GM12878 (cell line): Measurements from ENCODE around the gene FCRL2. TPM values are rescaled to one million over a fixed set of nuclear protein-coding genes. Genes with fewer than 3 reads are reported as not detected.

ENCODE experiments used
- GATAD2B ChIP-seq: fragments of 450-650 bp; conservative IDR thresholded peaks from 2 replicates; pipeline ENCODE4 v1.6.1; 2017; ENCODE audit warnings: low read depth, mild to moderate bottlenecking, moderate library complexity
- HCFC1 ChIP-seq: fragments of 150-350 bp; IDR thresholded peaks from 2 replicates; pipeline ENCODE4 v1.6.1; 2014; ENCODE audit warnings: low read length
- MYB ChIP-seq: fragments of 150-350 bp; IDR thresholded peaks from 2 replicates; pipeline ENCODE4 v1.6.1; 2014; ENCODE audit warnings: mild to moderate bottlenecking, low read depth, low read length, borderline replicate concordance
- RFX5 ChIP-seq: IDR thresholded peaks from 2 replicates; pipeline ENCODE4 v1.6.1; 2011; ENCODE audit warnings: low read depth, low read length, improper control_type of control experiment
- SMARCA5 ChIP-seq: fragments of 450-650 bp; IDR thresholded peaks from 2 replicates; pipeline ENCODE4 v1.6.1; 2017; ENCODE audit warnings: mild to moderate bottlenecking
- SRF ChIP-seq, 2 experiments: IDR thresholded peaks; 2 replicates each; pipeline ENCODE4 v1.6.1; 2011; ENCODE audit warnings: low read depth in 2 of 2, low read length in 2 of 2, mild to moderate bottlenecking in 1 of 2, moderate library complexity in 1 of 2
- STAT3 ChIP-seq: IDR thresholded peaks from 2 replicates; pipeline ENCODE4 v1.6.1; 2011; ENCODE audit warnings: low read depth, low read length, improper control_type of control experiment
- ZBTB4 ChIP-seq: fragments of 450-650 bp; formaldehyde crosslinking; IDR thresholded peaks from 2 replicates; pipeline ENCODE4 v1.4.0; 2022; ENCODE audit warnings: mild to moderate bottlenecking, moderate library complexity
- polyA plus RNA-seq, 11 experiments: library from polyadenylated mRNA; depleted of rRNA in 4 of 11; unstranded in 6 of 11; stranded (reverse) in 5 of 11; fragments of >200 nt; fragmentation: Nextera tagmentation in 4 of 11; fragmentation: Illumina TruSeq in 1 of 11; extraction: Ambion mirVana in 4 of 11; extraction: Trizol in 1 of 11; gene quantifications; 1 replicate in 1 of 11; 2 replicates in 10 of 11; pipeline versions ENCODE4 v1.2.1 to v1.2.3, GENCODE V29; 2011 to 2016; ENCODE audit warnings: inconsistent platforms in 2 of 11, missing spikeins in 2 of 11, low read depth in 1 of 11
- total RNA-seq, 4 experiments: library from RNA; depleted of rRNA in 3 of 4; stranded (reverse); fragments of >200 nt in 3 of 4; fragmentation: Illumina TruSeq in 1 of 4; extraction: Trizol in 1 of 4; gene quantifications; 2 replicates each; pipeline versions ENCODE4 v1.2.1 to v1.2.3, GENCODE V29; 2013 to 2021
- TF ChIP-seq, protein P1 (sequence below): IDR thresholded peaks from 2 replicates; pipeline ENCODE4 v1.6.1; 2012; ENCODE audit warnings: low read depth, low read length, improper control_type of control experiment
- TF ChIP-seq, protein P2 (sequence below): fragments of 450-650 bp; formaldehyde crosslinking; IDR thresholded peaks from 2 replicates; pipeline ENCODE4 v1.4.0; 2020; ENCODE audit warnings: mild to moderate bottlenecking, moderate library complexity
- TF ChIP-seq, protein P3 (sequence below): fragments of 450-650 bp; IDR thresholded peaks from 2 replicates; pipeline ENCODE4 v1.6.1; 2017; ENCODE audit warnings: mild to moderate bottlenecking, moderate library complexity
- TF ChIP-seq, protein P4 (sequence below): fragments of 450-650 bp; conservative IDR thresholded peaks from 2 replicates; pipeline ENCODE4 v1.6.1; 2017; ENCODE audit warnings: mild to moderate bottlenecking, moderate library complexity
- TF ChIP-seq, protein P5 (sequence below): IDR thresholded peaks from 2 replicates; pipeline ENCODE4 v1.6.1; 2011; ENCODE audit warnings: low read depth, low read length, improper control_type of control experiment, borderline replicate concordance

Gene FCRL2
- total and polyA plus RNA-seq, 10 of the 15 experiments (the other 5 are each of a cell fraction or from before 2014, with no cell fraction given) = 0.07 to 7.3 (median 0.61) TPM

DNA sequence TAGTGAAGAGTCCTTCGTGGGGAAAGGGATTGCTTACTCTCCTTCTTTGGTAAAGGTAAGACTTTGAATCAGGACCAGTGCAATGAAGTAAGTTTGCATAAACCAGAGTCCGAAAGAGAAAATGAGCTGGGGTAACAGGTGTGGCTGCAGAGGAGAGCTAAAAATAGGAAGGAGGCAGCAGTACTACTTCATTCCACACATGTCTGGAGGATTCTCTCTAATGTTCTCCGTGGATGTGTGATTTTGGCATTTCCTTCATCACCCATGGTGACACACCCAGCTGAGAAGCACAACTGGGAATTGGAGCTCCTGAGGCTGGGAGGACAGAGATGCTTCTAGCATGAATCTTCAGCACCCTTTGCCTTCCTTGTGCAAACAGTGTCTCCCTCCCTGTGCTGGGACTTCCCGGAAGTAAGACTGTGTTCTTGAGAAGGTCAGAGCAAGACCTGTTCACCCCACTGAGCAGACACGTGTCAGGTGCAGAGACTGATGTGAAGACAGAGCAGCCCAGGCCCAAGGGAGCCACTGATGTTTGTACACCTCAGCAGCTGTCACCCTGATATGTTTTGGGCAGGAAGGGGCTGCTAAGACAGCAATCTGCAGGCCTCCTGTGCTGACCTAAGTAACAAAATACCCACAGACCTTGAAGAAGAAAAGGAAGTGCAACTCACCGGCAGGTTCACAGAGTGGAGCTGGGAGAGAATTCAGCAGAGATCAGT is 29.7 kb upstream of the FCRL2 start (continued):
- TF ChIP-seq HCFC1 (no peak), SRF (IDR thresholded peaks at IDR 0.05; ENCODE audit: low read depth in 2 of 2, low read length in 2 of 2) (no peak), MYB (no peak), SMARCA5 (no peak), RFX5 (no peak), STAT3 (no peak), ZBTB4 (CRISPR knock-in tag) (no peak), GATAD2B (no peak)
- TF ChIP-seq, protein P1, sequence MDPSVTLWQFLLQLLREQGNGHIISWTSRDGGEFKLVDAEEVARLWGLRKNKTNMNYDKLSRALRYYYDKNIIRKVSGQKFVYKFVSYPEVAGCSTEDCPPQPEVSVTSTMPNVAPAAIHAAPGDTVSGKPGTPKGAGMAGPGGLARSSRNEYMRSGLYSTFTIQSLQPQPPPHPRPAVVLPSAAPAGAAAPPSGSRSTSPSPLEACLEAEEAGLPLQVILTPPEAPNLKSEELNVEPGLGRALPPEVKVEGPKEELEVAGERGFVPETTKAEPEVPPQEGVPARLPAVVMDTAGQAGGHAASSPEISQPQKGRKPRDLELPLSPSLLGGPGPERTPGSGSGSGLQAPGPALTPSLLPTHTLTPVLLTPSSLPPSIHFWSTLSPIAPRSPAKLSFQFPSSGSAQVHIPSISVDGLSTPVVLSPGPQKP = no peak
- TF ChIP-seq, protein P2, sequence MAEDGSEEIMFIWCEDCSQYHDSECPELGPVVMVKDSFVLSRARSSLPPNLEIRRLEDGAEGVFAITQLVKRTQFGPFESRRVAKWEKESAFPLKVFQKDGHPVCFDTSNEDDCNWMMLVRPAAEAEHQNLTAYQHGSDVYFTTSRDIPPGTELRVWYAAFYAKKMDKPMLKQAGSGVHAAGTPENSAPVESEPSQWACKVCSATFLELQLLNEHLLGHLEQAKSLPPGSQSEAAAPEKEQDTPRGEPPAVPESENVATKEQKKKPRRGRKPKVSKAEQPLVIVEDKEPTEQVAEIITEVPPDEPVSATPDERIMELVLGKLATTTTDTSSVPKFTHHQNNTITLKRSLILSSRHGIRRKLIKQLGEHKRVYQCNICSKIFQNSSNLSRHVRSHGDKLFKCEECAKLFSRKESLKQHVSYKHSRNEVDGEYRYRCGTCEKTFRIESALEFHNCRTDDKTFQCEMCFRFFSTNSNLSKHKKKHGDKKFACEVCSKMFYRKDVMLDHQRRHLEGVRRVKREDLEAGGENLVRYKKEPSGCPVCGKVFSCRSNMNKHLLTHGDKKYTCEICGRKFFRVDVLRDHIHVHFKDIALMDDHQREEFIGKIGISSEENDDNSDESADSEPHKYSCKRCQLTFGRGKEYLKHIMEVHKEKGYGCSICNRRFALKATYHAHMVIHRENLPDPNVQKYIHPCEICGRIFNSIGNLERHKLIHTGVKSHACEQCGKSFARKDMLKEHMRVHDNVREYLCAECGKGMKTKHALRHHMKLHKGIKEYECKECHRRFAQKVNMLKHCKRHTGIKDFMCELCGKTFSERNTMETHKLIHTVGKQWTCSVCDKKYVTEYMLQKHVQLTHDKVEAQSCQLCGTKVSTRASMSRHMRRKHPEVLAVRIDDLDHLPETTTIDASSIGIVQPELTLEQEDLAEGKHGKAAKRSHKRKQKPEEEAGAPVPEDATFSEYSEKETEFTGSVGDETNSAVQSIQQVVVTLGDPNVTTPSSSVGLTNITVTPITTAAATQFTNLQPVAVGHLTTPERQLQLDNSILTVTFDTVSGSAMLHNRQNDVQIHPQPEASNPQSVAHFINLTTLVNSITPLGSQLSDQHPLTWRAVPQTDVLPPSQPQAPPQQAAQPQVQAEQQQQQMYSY (CRISPR knock-in tag) = no peak
- TF ChIP-seq, protein P3, sequence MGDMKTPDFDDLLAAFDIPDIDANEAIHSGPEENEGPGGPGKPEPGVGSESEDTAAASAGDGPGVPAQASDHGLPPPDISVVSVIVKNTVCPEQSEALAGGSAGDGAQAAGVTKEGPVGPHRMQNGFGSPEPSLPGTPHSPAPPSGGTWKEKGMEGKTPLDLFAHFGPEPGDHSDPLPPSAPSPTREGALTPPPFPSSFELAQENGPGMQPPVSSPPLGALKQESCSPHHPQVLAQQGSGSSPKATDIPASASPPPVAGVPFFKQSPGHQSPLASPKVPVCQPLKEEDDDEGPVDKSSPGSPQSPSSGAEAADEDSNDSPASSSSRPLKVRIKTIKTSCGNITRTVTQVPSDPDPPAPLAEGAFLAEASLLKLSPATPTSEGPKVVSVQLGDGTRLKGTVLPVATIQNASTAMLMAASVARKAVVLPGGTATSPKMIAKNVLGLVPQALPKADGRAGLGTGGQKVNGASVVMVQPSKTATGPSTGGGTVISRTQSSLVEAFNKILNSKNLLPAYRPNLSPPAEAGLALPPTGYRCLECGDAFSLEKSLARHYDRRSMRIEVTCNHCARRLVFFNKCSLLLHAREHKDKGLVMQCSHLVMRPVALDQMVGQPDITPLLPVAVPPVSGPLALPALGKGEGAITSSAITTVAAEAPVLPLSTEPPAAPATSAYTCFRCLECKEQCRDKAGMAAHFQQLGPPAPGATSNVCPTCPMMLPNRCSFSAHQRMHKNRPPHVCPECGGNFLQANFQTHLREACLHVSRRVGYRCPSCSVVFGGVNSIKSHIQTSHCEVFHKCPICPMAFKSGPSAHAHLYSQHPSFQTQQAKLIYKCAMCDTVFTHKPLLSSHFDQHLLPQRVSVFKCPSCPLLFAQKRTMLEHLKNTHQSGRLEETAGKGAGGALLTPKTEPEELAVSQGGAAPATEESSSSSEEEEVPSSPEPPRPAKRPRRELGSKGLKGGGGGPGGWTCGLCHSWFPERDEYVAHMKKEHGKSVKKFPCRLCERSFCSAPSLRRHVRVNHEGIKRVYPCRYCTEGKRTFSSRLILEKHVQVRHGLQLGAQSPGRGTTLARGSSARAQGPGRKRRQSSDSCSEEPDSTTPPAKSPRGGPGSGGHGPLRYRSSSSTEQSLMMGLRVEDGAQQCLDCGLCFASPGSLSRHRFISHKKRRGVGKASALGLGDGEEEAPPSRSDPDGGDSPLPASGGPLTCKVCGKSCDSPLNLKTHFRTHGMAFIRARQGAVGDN = no peak
- TF ChIP-seq, protein P4, sequence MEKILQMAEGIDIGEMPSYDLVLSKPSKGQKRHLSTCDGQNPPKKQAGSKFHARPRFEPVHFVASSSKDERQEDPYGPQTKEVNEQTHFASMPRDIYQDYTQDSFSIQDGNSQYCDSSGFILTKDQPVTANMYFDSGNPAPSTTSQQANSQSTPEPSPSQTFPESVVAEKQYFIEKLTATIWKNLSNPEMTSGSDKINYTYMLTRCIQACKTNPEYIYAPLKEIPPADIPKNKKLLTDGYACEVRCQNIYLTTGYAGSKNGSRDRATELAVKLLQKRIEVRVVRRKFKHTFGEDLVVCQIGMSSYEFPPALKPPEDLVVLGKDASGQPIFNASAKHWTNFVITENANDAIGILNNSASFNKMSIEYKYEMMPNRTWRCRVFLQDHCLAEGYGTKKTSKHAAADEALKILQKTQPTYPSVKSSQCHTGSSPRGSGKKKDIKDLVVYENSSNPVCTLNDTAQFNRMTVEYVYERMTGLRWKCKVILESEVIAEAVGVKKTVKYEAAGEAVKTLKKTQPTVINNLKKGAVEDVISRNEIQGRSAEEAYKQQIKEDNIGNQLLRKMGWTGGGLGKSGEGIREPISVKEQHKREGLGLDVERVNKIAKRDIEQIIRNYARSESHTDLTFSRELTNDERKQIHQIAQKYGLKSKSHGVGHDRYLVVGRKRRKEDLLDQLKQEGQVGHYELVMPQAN = no peak
- TF ChIP-seq, protein P5, sequence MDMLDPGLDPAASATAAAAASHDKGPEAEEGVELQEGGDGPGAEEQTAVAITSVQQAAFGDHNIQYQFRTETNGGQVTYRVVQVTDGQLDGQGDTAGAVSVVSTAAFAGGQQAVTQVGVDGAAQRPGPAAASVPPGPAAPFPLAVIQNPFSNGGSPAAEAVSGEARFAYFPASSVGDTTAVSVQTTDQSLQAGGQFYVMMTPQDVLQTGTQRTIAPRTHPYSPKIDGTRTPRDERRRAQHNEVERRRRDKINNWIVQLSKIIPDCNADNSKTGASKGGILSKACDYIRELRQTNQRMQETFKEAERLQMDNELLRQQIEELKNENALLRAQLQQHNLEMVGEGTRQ = no peak
